ENCODE data around the gene PLA2R1.

The PLA2R1 gene

DNA sequence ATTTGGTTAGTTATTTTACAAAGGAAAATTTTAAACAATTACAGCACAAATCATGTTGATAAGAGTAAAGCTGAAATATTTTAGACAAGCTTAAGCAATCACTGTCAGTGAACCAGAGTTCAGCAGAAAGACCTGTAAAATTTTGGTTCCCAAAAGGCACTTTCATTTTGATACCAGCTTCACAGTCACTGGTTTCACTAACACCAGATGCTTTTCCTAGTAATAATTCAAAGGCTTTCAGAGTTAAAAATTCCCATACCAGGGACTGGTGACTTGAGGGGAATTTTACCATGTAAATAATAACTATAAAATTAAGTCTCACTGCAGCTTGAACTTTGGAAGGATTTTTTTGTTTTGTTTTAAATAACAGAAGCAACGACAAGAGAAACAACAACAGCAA, 162.1 kb downstream of the PLA2R1 start:
- Histone ChIP-seq H3K4me3 (ENCODE audit: low read depth in 1 of 2, low read length in 2 of 2) (no peak overlapping the region), H3K27ac (ENCODE audit: low read depth, low read length) (no peak overlapping the region), H3K36me3 (ENCODE audit: insufficient read depth, low read length) (no peaks in the 10 kb centered on the region), H3K9me3 (ENCODE audit: low read length) (no peaks in the 10 kb centered on the region), H3K4me1 (ENCODE audit: insufficient read depth, low read length) (no peaks in the 10 kb centered on the region), H3K27me3 (ENCODE audit: control insufficient read depth in 1 of 2, insufficient read depth in 2 of 2, low read length in 2 of 2) (peaks cover 0 to 14% of the 10 kb centered on the region in 2 donors), H3K9ac (ENCODE audit: low read length) (no peak overlapping the region)

DNA sequence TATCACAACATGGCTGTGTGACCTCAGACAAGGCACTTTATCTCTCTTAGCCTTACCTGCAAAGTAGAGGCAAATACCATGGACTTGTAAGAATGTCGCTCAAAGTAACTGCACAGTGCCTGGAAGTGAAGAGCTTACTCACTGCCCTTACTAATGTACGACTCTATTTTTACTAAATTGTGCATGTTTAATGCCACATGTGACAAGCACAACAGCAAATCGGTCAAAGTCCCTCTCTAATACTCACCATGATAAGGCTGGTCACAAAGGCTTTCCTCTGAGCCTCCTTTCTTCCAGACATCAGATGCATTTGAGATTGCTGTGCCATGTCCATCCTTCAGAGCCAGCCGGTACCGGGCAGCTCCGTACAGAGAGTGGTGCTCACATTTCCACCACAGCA, 164.0 kb downstream of the PLA2R1 start:
- Histone ChIP-seq H3K4me1 (ENCODE audit: insufficient read depth, low read length) (no peaks in the 10 kb centered on the region), H3K4me3 (ENCODE audit: low read depth in 1 of 2, low read length in 2 of 2) (no peak overlapping the region)

GRCh38 chr2:159897720-159898119, 164.7 kb downstream of the PLA2R1 start:
- no peaks in the 10 kb centered on the region for H3K9me3 ChIP-seq (ENCODE audit: low read length)
- no peaks in the 10 kb centered on the region for H3K27me3 ChIP-seq (ENCODE audit: control insufficient read depth in 1 of 2, insufficient read depth in 2 of 2, low read length in 2 of 2)
- no peaks in the 10 kb centered on the region for H3K4me1 ChIP-seq (ENCODE audit: insufficient read depth, low read length)
- H3K36me3 ChIP-seq (ENCODE audit: insufficient read depth, low read length) = no peaks in the 10 kb centered on the region
- H3K9ac ChIP-seq (ENCODE audit: low read length) = no peak overlapping the region
- H3K27ac ChIP-seq (ENCODE audit: low read depth, low read length) = no peak overlapping the region
- H3K4me3 ChIP-seq (ENCODE audit: low read depth in 1 of 2, low read length in 2 of 2) = no peak overlapping the region

More for the DNA sequence above, 164.0 kb downstream of the PLA2R1 start:
- Histone ChIP-seq H3K36me3 (ENCODE audit: insufficient read depth, low read length) (no peaks in the 10 kb centered on the region), H3K27ac (ENCODE audit: low read depth, low read length) (no peak overlapping the region), H3K27me3 (ENCODE audit: control insufficient read depth in 1 of 2, insufficient read depth in 2 of 2, low read length in 2 of 2) (no peaks in the 10 kb centered on the region), H3K9me3 (ENCODE audit: low read length) (no peaks in the 10 kb centered on the region), H3K9ac (ENCODE audit: low read length) (no peak overlapping the region)

DNA sequence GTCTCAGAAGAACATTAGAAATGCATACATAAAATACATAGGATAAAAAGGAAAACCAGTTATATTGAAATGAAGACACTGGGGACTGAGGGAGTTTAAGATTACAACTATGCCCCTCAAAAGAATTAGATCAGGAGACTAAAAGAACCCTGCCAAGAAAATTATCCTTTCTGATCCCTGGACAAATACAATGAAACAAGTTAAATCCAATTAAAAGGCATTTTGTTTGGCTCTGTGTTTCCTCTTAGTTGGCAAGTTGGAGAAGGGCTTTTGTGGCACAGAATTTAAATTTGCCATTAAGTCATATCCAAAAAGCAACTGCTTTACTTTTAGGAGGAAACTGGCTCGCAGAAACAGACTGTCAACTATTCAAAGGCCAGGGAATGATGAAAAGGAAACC, 165.3 kb downstream of the PLA2R1 start:
- no peaks in the 10 kb centered on the region for H3K9me3 ChIP-seq (ENCODE audit: low read length)
- H3K9ac ChIP-seq (ENCODE audit: low read length) = no peak overlapping the region
- H3K4me3 ChIP-seq (ENCODE audit: low read depth in 1 of 2, low read length in 2 of 2) = no peak overlapping the region
- H3K4me1 ChIP-seq (ENCODE audit: insufficient read depth, low read length) = no peaks in the 10 kb centered on the region
- H3K36me3 ChIP-seq (ENCODE audit: insufficient read depth, low read length) = no peaks in the 10 kb centered on the region
- H3K27ac ChIP-seq (ENCODE audit: low read depth, low read length) = no peak overlapping the region
- H3K27me3 ChIP-seq (ENCODE audit: control insufficient read depth in 1 of 2, insufficient read depth in 2 of 2, low read length in 2 of 2) = no peaks in the 10 kb centered on the region

- H3K9ac ChIP-seq (ENCODE audit: low read length) = no peak overlapping the region
Measured at GRCh38 chr2:159895258-159896065, 167.0 kb downstream of the PLA2R1 start.

GRCh38 chr2:159894145-159894838, 168.1 kb downstream of the PLA2R1 start:
- no peaks in the 10 kb centered on the region for H3K27me3 ChIP-seq (ENCODE audit: control insufficient read depth in 1 of 2, insufficient read depth in 2 of 2, low read length in 2 of 2)
- H3K36me3 ChIP-seq (ENCODE audit: insufficient read depth, low read length) = no peaks in the 10 kb centered on the region
- H3K9ac ChIP-seq (ENCODE audit: low read length) = no peak overlapping the region
- no peaks in the 10 kb centered on the region for H3K9me3 ChIP-seq (ENCODE audit: low read length)
- H3K4me1 ChIP-seq (ENCODE audit: insufficient read depth, low read length) = no peaks in the 10 kb centered on the region
- H3K4me3 ChIP-seq (ENCODE audit: low read depth in 1 of 2, low read length in 2 of 2) = no peak overlapping the region
- H3K27ac ChIP-seq (ENCODE audit: low read depth, low read length) = no peak overlapping the region

More at GRCh38 chr2:159895258-159896065, 167.0 kb downstream of the PLA2R1 start:
- Histone ChIP-seq H3K27ac (ENCODE audit: low read depth, low read length) (no peak overlapping the region), H3K9me3 (ENCODE audit: low read length) (no peaks in the 10 kb centered on the region), H3K27me3 (ENCODE audit: control insufficient read depth in 1 of 2, insufficient read depth in 2 of 2, low read length in 2 of 2) (no peaks in the 10 kb centered on the region), H3K4me1 (ENCODE audit: insufficient read depth, low read length) (no peaks in the 10 kb centered on the region), H3K4me3 (ENCODE audit: low read depth in 1 of 2, low read length in 2 of 2) (no peak overlapping the region), H3K36me3 (ENCODE audit: insufficient read depth, low read length) (no peaks in the 10 kb centered on the region)

- Histone ChIP-seq H3K36me3 (ENCODE audit: insufficient read depth, low read length) (no peaks in the 10 kb centered on the region), H3K4me3 (ENCODE audit: low read depth in 1 of 2, low read length in 2 of 2) (no peak overlapping the region), H3K9me3 (ENCODE audit: low read length) (no peaks in the 10 kb centered on the region), H3K4me1 (ENCODE audit: insufficient read depth, low read length) (no peaks in the 10 kb centered on the region), H3K9ac (ENCODE audit: low read length) (no peak overlapping the region), H3K27me3 (ENCODE audit: control insufficient read depth in 1 of 2, insufficient read depth in 2 of 2, low read length in 2 of 2) (no peaks in the 10 kb centered on the region), H3K27ac (ENCODE audit: low read depth, low read length) (no peak overlapping the region)
Measured at GRCh38 chr2:159892990-159893810, 169.2 kb downstream of the PLA2R1 start.

DNA sequence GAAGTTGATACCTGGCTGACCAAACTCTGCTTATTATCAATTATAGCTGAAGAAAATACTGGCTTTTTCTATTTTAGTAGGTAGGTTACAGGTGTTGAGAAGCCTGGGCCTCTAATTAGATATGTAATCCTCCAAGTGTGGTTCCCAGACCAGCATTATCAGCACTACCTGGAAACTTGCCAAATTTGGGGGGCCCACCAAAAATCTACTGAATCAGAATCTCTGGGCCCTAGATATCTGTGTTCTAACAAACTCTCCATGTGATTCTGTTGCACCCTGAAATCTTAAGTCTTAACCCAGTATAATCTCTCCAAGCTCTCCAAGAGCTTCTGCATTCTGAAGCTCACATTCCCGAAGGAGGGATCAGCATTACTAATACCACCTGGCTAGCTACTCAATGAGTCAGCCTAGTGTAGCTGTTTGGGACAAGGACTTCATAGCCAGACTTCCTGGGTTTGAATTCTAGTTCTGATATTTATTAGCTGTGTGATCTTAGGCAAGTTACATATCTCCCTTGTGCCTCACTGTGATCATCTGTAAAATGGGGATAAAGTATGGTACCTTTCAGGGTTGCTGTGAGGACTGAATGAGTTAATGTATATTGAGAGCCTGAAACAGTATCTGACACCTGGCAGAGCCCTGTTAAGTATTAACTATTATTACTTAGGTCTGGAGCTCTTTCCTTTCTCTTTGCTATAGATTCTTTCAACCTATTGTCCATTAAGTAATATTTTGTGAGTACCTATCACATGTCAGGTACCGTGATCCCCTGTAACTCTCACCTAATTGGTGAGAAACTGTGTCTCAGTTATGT, 170.3 kb downstream of the PLA2R1 start:
- Histone ChIP-seq H3K36me3 (ENCODE audit: insufficient read depth, low read length) (no peaks in the 10 kb centered on the region), H3K27ac (ENCODE audit: low read depth, low read length) (no peak overlapping the region), H3K27me3 (ENCODE audit: control insufficient read depth in 1 of 2, insufficient read depth in 2 of 2, low read length in 2 of 2) (no peaks in the 10 kb centered on the region), H3K4me1 (ENCODE audit: insufficient read depth, low read length) (no peaks in the 10 kb centered on the region), H3K9me3 (ENCODE audit: low read length) (no peaks in the 10 kb centered on the region), H3K4me3 (ENCODE audit: low read depth in 1 of 2, low read length in 2 of 2) (no peak overlapping the region), H3K9ac (ENCODE audit: low read length) (no peak overlapping the region)

DNA sequence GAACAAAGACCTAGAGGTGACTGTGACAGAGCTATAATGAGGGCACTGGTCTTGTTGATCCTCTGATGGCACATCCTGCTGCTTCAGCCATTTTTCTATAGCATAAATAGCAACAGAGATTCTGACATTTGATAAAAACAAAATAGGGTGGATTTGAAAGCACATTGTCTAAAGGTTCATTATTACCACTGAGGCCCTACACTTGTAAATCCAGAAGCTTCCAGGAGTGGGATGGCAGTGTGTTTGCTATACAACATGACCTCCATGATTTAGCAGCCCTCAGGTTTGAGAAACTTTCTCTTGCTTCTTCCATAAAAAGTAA, 171.2 kb downstream of the PLA2R1 start:
- Histone ChIP-seq H3K27me3 (ENCODE audit: control insufficient read depth in 1 of 2, insufficient read depth in 2 of 2, low read length in 2 of 2) (no peaks in the 10 kb centered on the region), H3K4me3 (ENCODE audit: low read depth in 1 of 2, low read length in 2 of 2) (no peak overlapping the region), H3K27ac (ENCODE audit: low read depth, low read length) (no peak overlapping the region), H3K9ac (ENCODE audit: low read length) (no peak overlapping the region), H3K4me1 (ENCODE audit: insufficient read depth, low read length) (no peaks in the 10 kb centered on the region), H3K9me3 (ENCODE audit: low read length) (no peaks in the 10 kb centered on the region), H3K36me3 (ENCODE audit: insufficient read depth, low read length) (no peaks in the 10 kb centered on the region)

DNA sequence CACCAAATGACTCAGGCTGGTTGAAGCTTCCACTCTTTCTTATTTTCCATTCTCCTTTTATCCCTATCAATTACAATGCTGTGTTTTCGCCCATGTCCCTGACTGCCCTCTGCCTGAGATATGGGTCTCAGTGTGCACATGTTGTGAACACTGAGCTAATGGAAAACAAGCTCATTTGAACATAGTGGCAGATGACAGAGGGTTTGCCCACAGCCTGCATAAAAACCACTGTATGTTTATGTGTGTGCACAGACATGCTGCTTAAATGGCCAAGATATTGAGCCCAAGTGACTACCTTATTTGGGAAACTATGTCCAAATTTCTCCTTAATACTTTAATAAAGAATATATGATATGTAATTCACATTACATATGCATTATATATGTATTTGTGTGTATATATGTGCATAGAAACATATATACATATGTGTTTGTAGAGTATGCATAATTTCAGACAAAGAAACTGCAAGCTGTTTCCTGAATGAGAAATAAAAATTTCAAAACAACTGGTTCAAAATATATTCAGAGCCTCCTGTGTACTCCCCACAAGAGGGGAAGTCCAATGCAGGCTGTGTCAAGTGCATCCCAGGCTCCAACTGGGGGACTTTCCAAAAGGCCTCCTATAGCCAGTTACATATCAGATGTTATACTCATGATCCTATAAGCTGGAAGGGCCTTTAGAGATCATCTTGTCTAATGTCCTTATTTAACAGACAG, 171.7 kb downstream of the PLA2R1 start:
- Histone ChIP-seq H3K36me3 (ENCODE audit: insufficient read depth, low read length) (no peaks in the 10 kb centered on the region), H3K4me1 (ENCODE audit: insufficient read depth, low read length) (no peaks in the 10 kb centered on the region), H3K9me3 (ENCODE audit: low read length) (no peaks in the 10 kb centered on the region), H3K9ac (ENCODE audit: low read length) (no peak overlapping the region), H3K4me3 (ENCODE audit: low read depth in 1 of 2, low read length in 2 of 2) (no peak overlapping the region), H3K27me3 (ENCODE audit: control insufficient read depth in 1 of 2, insufficient read depth in 2 of 2, low read length in 2 of 2) (no peaks in the 10 kb centered on the region), H3K27ac (ENCODE audit: low read depth, low read length) (no peak overlapping the region)
